NCI-H1417 treated with DMSO at 0.1 percent for 48 hours (cell line): ENCODE data around the gene CRB2.
A peak's percentile ranks its signal among the peaks of the same experiment; 100 is the strongest.

ENCODE experiments used
- DNase-seq: peaks from one replicate; lab custom pipeline; 2025; lab: John Stamatoyannopoulos, UW

CRB2 gene

DNA sequence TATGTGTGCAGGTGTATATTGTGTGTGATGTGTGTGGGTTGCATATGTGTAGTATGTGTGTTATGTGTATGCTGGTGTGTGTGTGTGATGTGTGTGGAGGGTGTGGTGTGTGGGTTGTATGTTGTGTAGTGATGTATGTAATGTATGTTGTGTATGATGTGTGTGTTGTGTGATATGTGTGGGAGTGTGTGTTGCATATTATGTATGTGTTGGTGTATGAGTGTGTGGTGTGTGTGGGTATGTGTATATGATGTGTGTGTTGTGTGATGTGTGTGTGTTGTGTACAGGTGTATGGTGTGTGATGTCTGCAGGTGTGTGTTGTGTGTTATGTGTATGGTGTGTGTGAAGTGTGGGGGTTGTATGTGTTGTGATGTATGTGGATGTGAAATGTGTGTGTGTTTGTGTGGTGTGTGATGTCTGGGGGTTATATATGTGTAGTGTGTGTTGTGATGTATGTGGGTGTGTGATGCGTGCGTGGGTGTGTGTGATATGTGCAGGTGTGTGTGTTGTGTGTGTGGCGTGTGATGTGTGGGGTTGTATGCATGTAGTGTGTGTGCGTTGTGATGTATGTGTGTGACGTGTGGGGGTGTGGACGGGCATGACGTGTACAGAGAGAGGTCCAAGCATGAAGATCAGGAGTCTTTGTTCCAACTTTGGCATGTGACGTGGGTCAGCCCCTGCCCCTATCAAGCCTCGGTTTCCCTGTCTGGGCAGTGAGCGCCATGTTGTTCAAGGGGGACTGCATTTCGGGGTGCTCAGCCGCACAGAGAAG is 8.5 kb upstream of the CRB2 start:
- no peak for DNase-seq

DNA sequence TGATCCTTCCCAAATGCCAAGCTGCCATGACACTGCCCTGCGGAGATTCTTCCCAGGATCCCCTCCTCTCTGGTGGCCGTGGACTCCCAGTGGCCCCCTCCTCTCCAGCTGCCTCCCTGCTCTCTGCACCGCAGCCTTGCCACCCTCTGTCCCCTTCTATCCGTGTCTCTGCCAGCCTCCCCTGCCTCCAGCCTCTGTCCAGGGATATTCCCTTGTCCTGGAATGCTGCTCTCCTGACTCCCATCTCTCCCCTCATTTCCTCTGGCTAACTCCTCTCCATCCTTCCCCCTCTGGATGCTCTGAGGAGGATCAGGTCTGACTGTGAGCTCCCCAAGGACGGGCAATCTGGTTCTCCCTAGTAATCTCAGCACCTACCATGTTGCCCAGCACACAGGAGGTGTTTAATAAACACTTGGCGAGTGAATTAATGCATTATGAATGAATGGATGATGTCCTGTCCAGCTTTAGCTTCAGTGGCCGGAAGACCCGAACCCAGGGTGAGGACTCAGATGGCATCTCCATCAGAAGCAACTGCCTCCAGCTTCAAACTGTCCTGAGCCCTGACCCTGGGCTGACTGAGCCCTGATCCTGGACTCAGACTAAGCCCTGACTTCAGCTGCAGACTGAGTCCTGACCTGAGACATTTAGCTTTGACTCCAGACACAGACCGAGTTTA is 7.5 kb upstream of the CRB2 start:
- DNase-seq: no peak

DNA sequence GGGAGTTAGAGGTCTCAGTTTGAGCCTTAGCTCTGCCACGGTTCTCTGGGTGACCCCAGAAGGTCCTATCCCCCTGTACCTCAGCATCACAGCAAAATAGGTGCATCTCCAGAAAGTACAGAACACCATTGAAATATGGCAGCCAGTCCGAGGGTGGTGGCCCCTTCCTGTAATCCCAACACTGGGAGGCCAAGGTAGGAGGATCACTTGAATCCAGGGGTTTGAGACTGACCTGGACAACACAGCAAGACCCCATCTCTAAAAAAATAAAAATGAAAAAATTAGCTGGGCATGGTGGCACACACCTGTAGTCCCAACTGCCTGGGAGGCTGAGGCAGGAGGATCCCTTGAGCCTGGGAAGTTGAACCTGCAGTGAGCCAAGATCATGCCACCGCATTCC is 7.0 kb upstream of the CRB2 start:
- no peak for DNase-seq

DNA sequence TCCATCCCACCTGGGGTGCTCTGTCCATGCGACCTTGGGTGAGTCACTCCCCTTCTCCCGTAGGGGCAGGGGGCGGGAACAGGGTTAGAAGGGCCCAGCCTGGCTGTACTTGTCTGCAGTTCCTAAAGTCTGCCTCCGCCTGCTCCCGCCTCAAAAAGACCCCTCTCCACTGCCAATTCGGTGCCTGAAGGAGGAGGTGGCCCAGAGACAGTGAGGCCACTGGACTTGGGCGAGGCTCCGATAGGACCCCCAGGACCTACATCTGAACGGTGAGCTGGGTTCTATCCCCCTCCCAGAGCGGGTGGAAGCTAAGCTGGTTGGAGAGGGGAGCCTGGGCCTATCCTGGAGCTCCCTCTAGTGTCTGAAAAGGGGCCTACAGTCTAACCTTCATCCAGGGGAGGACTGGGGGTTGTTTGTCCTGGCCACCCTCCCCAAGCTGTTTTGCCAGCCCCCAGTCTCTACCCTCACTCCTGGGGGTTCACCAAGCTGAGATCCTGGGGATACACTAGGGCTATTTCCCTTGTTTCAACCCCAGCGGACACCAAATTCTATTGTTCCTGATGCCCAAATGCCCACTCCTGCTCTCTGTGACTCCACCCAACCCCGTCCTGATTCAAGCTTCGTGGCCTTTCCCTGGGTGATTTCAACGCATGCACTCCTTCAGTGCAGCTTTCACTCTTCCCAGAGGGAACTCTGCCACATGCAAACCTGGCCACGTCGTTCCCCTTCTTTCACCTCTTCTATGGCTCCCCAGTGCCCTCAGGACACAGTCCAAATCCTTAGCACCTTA is 6.1 kb upstream of the CRB2 start:
- DNase-seq: peak; percentile 62

DNA sequence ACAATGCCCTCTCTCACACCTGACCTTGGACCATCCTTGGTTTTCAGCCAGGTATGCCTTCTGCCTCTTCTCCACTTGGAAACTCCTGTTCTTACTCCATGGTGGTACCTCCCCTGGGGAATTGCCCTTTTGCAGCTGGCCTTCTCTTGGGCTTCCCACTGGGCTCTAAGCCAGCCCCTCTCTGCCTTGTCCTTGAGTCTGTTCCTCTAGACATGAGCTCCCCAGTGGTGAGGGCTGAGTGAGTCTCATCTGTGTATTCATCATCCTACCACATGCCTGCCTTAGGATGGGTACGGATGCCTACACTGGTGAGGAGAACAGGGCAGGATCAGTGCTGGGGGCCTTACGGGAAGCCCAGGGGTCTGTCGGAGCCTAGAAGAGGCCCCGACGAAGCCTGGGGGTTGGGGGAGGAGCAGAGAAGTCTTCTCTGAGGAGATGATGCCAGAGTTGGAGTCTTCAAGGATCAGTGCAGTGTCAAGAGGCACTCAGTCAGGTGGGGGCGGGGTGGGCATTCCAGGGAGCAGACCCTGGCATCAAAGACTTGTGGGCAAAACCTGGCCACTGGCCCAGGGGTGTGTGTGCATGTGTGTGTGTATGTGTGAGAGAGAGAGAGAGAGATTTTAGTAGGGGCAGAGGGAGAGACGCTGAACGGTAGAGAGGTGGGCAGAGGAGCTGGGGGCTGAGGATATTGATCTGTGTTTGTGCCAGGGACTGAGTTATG is 5.2 kb upstream of the CRB2 start:
- no peak for DNase-seq

GRCh38 chr9:123353041-123353440 is 3.0 kb upstream of the CRB2 start:
- DNase-seq: no peak

DNA sequence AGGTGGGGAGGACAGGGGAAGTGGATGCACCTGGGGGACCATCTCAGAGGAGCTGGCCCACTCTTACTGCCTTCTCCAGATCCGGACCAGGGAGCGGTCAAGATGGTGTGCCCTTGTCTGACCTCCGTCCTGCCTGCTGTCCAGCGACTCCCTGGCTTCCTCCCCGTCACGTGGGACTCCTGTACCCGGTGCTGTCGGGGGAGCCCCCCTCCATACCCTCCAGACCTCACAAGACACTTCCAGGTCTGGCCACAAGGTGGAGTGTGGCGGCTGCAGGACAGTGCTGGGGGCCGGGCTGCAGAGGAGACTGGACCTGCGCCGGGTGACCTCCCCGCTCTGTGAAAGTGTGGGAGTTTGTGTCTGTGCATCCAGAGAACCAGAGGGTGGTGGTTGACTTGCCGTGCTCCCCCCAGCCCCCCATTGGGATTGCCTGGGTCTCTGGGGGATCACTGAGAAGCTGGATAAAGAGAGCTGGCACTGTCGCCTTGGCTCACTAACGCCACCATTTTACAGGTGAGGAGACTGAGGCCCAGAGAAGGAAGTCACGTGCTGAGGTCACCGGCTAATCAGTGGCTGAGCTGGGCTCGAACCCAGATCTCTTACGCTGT is 1.9 kb upstream of the CRB2 start:
- peak; percentile 37 for DNase-seq

DNA sequence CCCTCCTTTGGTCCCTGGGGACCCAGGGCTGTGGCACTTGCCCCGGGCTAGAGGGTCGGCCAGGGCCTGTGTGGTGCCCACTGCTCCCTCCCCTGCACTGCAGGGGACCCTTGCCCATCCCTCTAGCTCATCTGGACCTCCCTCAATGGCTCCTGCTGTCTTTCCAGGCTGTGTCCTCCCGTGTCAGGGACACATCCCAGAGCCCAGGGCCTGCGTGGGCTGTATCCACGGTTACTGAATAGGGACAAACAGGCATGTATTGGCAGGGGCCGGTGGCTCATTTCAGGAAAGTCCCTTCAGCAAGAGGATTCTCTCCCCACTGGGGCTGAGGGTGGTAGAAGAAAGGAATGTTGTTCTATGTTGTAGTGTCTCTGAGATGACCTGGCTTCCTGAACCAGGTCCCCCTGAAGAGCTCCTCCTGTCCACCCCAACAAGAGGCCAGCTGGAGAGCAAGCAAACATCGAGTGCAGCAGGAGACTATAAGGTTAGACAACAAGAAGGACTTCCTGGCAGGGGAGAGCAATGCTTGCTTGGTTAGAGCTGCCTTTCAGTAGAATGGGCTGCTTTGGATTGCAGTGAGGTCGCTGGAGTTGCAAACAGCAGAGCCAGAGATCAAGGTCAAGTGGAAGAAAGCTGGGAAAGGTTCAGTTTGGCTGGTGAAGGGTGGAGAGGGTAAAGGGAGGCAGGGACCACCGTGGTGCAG is 1.0 kb upstream of the CRB2 start:
- DNase-seq: no peak

DNA sequence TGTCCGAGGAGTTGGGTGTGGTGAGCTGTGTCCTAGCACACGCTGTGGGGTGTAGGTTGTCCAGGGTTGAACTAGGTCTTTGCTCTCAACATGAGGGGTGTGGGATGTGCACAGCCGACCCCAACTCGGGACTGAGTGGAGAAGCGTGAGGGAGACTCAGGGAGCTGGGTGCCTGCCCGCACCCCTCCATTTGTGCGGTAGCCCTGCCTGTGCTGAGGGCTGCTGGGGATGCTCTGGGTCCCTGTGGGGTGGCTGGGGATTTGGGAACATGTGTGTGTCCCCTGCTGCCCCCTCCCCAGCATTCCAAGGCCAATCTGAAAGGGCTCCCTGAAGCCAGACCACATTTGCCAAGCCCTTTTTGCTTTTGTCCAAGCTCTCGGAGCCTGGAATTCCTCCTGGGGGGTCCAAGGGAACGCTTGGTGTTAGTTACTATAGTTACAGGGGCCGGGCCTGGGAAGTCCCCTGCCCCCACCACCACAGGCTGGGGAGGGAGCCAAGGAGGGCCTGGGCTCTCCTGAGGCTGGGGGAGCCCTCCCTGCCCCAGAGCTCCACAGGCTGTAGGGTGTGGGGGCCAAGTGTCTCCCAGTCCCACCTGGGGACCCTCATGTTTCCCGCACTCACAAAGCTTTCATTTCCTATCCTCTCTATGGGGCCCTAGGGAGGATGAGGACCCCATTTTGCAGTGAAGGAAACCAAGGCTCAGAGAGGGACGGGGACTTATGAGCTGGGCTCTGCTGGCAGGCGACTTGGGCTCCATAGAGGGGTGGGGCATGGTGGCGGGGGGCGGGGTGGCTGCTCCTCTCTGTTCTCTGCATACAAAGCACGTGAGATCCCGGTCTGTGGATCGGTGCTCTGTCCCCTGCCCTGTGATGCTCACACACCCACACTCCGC is 1.1 kb downstream of the CRB2 start:
- DNase-seq: no peak

- DNase-seq: no peak
Observed at GRCh38 chr9:123357743-123358059, 1.7 kb downstream of the CRB2 start.

DNA sequence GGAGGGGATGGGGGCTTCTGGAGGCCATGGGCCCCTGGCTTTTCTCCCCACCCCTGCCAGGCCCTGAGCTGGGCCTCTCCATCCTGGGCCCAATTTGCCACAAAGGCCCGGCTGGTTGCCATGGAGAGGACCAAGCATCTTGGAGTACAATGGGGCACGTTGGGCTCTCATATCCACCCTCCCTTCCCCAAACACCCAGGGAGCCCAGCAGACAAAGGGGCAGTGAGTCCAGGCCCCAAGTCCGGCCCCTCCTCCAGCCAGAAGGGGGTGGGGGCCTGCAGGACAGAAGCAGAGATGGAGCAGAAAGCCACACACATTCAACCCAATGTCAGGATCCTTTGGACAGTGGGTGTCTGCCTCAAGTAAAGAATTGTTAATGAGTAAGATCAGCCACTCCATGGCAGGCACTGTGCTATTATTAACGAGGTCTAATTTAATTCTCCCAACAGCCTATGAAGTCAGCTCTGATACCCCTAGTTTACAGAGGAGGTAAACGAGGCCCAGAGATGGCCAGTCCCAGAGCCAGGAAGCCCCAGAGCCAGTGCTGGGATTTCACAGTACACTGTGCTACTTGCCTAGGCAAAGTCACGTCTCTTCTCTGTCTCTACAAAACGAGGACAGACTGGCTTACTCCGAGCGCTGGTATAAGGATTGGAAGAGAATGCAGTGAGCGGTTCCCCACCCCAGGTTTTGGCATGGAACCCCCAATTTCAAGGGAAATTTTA is 2.3 kb downstream of the CRB2 start:
- no peak for DNase-seq

- DNase-seq: no peak
Observed at GRCh38 chr9:123359106-123359505, 3.1 kb downstream of the CRB2 start.

DNA sequence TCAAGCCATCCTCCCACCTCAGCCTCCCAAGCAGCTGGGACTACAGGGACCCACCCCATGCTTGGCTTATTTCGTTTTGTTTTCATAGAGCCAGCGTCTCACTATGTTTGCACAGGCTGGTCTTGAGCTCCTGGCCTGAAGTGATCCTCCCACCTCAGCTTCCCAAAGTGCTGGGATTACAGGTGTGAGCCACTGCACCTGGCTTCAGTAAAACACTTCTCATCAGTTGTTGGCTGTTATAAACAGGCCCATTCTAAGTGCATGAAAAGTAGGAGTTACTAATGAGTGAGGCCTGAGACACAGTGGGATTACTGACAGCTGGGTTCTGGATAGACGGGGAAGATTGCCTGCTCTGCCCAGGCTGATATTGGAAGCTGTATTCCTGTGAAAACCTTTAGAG is 3.5 kb downstream of the CRB2 start:
- DNase-seq: peak; percentile 22

DNA sequence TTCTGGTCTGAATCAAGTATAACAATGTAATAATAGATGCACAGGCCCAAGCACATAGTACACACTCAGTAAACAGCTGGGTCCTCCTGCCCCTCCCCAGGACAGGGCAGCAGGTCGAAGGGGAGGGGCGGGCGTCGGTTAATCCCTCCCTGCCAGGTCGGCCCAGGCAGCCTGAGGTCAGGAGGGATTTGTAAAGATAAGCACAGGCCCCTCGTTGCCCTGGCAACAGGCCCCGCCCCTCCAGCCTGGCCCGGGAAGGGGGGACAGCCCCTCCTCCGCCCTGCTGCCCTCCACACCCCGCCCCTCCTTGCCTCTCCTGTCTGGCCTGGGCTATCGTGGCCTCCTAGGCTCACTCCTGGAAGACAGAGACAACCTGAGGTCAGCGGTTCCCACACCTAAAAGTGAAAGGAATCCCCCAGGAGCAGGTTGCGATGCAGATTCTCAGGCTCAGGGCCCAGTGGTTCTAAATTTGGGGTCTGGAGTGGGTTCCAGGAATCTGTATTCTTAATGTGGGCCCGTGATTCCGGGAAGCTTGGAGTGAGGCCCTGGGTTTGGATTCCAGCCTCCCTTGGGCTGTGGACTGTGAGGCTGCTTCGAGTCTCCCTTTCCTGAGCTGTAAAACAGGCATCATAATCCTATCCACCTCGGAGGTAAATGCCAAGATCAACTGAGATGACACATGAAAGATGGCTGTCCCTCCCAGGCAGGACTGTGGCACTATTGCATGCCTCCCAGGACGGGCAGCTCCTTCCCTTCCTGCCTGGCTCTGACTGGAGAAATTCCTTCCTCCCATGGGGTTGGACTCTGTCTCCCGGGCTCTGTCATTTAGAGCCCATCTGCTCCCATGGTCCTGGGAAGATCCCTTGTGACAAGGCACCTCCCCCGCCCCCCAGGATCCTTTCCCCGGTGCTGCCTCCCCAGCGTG is 4.4 kb downstream of the CRB2 start:
- no peak for DNase-seq

GRCh38 chr9:123361086-123361730 is 5.2 kb downstream of the CRB2 start:
- no peak for DNase-seq

DNA sequence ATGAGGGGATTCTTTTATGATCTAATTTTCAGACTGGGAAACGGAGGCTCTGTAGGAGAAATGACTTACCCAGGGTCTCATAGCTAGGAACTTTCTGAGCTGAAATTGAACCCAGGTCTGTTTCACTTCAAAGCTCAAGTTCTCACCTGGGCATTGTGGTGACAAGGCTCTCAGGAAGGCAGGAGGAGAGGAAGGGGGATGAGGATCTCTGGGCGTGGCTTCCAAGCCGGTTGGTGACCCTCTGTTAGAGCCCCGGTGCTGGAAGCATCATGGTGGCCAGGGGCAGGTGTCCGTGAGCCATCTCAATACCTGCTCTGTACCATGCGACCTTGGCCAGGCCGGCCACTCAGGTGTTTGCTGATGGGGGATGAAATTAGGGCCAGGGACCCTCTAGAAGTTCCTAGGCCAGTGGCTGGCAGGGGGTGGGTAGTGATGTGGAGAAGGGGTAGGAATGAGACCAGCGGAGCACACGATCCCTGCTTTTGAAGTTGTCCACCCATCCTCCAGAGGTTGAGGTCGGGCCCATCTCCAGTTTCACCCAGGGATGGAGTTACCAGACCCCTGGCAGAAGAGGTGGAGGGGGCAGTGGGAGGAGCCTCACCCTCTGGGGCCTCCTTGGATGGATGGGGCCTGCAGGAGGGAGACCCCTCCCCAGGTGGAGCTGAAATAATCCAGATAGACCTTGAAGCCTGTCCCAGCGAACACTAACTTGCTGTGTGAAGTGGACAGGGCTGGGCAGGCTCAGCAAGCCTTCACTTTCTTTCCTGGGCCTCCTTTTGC is 5.9 kb downstream of the CRB2 start:
- DNase-seq: no peak

DNA sequence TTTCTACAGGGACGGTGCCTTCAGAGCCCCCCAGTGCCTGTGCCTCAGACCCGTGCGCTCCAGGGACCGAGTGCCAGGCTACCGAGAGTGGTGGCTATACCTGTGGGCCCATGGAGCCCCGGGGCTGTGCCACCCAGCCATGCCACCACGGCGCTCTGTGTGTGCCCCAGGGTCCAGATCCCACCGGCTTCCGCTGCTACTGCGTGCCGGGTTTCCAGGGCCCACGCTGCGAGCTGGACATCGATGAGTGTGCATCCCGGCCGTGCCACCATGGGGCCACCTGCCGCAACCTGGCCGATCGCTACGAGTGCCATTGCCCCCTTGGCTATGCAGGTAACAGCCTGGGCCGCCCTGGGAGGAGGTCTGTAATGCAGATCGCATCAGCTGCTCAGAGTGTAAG is 6.9 kb downstream of the CRB2 start:
- DNase-seq: no peak
